ENCODE measurements around the gene SLC9A8.
A peak's percentile ranks its signal among the peaks of the same experiment; 100 is the strongest.

Gene SLC9A8

DNA sequence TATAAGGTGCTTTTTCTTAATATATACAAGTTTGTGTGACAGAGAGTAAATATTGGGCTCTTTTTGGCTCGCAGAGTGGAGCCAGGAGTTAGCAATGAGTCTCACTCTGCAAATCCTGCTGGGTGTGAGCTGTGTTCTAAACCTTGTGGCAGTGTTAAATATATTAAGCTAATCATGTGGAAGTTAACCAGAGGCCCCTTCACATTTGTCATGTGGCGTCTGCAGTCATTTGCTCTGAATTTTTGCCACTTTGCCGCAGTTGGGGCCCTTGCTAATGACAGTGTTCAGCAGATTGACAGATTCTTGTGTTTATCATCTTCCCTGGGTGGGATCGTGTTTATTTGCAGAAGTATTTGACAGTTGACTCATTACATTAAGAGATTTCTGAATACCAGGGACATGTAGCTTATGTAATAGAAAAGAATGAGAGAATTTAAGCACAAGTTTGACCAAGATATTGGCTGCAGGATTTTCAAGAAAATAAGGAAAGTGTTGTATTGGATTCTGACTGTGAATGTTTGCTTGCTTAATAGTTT is 64.8 kb downstream of the SLC9A8 start:
- no peak for DNase-seq (ENCODE audit: low read depth in 2 of 2)

GRCh38 chr20:49878977-49879376 is 66.3 kb downstream of the SLC9A8 start:
- no peak for DNase-seq (ENCODE audit: low read depth in 2 of 2)

DNA sequence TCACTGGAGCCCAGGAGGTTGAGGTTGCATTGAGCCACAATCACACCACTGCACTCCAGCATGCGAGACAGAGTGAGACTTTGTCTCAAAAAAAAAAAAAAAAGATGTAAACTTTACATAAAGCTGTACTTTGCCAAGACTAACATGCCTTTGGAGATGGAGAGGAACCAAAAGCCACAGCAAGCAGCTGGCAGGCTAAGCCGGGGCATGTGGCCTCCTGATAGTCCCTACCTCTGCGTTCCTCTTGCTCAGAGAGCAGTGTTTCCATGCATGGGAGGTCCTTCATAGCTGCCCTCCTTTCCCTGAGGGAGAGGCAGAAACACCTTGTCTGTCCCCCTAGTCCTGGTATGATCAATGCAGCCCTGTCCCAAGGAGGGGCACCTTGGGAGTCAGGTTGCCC is 67.5 kb downstream of the SLC9A8 start:
- no peak for DNase-seq (ENCODE audit: low read depth in 2 of 2)

GRCh38 chr20:49880724-49881445 is 68.3 kb downstream of the SLC9A8 start:
- DNase-seq (ENCODE audit: low read depth in 2 of 2): no peak

- no peak for DNase-seq (ENCODE audit: low read depth in 2 of 2)
Observed at GRCh38 chr20:49882171-49882970, 69.7 kb downstream of the SLC9A8 start.

DNA sequence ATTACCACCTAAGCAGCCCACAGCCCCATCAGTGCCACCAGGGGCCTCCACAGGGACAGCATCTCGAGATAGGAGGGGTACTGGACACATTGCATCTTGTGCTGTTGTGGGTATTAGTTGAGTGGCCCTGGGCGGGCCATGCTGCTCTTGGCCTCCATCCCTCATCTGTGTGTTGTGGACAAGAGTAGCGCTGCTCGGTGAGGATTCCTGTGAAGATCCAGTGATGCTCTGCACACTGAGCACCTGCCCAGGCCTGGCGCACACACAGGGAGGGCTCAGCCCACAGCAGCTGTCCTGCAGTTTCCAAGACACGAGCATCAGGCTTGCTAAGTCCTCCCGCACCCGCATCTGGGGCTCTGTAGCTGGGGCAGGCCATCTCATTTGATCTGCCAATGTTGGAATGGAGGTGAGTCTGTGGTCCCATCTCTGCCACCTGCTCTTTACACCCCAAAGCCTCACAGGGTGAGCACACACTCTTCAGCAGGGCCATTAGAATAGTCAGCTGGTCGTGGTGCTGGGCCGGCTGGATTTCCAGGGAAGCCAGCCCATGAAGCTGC is 70.7 kb downstream of the SLC9A8 start:
- no peak for DNase-seq (ENCODE audit: low read depth in 2 of 2)

DNA sequence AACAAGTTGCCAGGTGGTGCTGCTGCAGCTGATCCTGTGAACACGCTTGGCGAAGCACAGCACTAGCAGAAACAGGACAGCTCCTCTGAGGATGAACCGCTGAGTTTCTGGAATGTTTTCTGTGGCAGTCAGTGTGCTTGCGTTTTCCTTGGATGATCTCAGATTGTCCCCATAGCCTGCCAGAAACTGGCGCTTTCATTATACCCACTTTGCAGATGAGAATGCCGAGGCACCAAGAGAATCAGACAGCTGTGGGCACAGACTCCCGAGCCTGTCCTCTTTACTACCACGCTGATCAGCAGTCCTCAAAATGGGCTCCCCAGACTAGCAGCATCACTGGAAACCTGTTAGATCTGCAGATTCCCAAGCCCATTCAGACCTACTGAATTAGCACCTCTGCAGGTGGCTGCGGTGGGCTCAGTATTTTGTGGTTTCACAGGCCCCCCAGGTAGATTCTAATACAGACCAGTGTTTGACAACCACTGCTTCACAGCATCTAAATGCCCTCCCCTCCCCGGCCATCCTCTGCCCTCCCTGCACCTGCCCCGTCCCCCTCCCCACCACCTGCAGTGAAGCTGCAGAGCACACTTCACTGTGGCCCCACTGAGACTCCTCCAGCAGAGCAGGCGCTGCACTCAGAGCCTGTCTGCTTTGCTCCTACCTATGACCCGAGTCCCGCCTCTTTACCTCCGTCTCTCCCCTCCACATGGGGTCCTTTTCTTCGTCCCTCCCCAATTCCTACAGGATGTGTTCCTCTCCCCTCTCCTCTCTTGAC is 73.1 kb downstream of the SLC9A8 start:
- DNase-seq (ENCODE audit: low read depth in 2 of 2): no peak

GRCh38 chr20:49886571-49887213 is 74.1 kb downstream of the SLC9A8 start:
- no peak for DNase-seq (ENCODE audit: low read depth in 2 of 2)

GRCh38 chr20:49887251-49888211 is 74.9 kb downstream of the SLC9A8 start:
- DNase-seq (ENCODE audit: low read depth in 2 of 2): no peak

GRCh38 chr20:49888212-49889000 is 75.8 kb downstream of the SLC9A8 start:
- peak; percentile 12 to 19 for DNase-seq (ENCODE audit: low read depth in 2 of 2)

- no peak for DNase-seq (ENCODE audit: low read depth in 2 of 2)
Observed at GRCh38 chr20:49889001-49889934, 76.6 kb downstream of the SLC9A8 start.

GRCh38 chr20:49889935-49890333 is 77.3 kb downstream of the SLC9A8 start:
- no peak for DNase-seq (ENCODE audit: low read depth in 2 of 2)

GRCh38 chr20:49890471-49891361 is 78.1 kb downstream of the SLC9A8 start:
- no peak for DNase-seq (ENCODE audit: low read depth in 2 of 2)

DNA sequence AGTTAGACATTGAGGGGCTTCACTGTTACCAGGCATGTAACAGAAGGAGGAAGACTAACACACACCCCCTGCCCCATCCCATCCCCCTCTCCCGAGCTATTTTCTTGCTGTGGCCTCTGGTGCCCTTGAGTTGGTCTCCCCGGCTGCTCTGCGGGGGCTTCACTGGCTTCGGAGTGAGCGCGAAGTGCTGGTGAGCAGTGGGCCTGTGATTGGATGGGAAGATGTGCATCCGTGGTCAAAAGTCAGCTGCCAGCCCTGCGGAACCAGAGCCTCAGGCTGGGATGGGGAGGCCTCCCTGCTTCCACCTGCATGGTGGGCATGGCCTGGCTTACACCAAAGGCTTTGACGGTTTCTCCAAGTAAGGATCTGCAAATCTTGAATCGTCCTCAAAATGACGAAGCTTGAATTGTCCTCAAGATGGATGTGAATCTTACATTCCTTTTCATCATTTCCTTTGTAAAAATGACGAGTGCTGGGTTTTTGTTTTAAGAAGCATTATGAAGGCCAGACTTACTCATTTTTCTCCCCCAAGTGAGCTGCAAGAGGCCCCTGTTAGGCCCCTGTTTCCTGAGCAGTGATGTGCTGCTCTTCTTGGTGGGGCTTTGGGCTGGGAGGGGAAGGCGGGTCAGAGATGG is 79.0 kb downstream of the SLC9A8 start:
- DNase-seq (ENCODE audit: low read depth in 2 of 2): no peak

GRCh38 chr20:49892260-49892659 is 79.6 kb downstream of the SLC9A8 start:
- DNase-seq (ENCODE audit: low read depth in 2 of 2): no peak

- no peak for DNase-seq (ENCODE audit: low read depth in 2 of 2)
Observed at GRCh38 chr20:49892817-49893216, 80.2 kb downstream of the SLC9A8 start.

Measured in stimulated activated CD8-positive, alpha-beta memory T cell treated with anti-CD3 and anti-CD28 coated beads, Interleukin-7, amount 100 ng/mL, for 4 hours (primary cell).